ENCODE results near the gene ZNF521.

DNA sequence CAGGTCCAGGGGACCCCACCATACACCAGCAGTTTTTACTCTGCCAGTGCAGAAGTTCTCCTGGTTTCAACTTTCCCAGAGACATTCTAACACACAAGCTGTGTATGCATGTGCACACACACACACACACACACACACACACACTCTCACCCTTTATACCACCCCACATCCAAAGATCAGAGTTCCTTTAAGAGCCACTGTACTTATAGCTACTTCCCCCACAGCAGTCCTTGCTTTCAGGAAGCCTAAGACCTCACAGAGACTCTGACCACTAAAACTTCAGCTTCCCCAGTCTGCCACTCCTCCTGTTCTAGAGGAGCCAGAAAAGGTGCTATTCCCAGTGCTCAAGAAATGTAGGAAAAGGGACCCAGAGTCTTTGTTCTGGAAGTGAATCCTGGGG lies 107.8 kb downstream of the ZNF521 start:
- TF ChIP-seq, protein P1, sequence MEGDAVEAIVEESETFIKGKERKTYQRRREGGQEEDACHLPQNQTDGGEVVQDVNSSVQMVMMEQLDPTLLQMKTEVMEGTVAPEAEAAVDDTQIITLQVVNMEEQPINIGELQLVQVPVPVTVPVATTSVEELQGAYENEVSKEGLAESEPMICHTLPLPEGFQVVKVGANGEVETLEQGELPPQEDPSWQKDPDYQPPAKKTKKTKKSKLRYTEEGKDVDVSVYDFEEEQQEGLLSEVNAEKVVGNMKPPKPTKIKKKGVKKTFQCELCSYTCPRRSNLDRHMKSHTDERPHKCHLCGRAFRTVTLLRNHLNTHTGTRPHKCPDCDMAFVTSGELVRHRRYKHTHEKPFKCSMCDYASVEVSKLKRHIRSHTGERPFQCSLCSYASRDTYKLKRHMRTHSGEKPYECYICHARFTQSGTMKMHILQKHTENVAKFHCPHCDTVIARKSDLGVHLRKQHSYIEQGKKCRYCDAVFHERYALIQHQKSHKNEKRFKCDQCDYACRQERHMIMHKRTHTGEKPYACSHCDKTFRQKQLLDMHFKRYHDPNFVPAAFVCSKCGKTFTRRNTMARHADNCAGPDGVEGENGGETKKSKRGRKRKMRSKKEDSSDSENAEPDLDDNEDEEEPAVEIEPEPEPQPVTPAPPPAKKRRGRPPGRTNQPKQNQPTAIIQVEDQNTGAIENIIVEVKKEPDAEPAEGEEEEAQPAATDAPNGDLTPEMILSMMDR (IDR thresholded peaks at IDR 0.05; ENCODE audit: insufficient read depth, low read length, poor library complexity, severe bottlenecking): no peak
- TF ChIP-seq EZH2phosphoT487 (conservative IDR thresholded peaks at IDR 0.05; ENCODE audit: low read length): no peak

Data from SU-DHL-6 (cell line).